DOHH2 (cell line): Measurements from ENCODE around the gene RBBP8NL.

Experiments
- EZH2phosphoT487 ChIP-seq: fragments of 200-600 bp; sonication (generic); IDR thresholded peaks from 2 replicates; pipeline ENCODE4 v1.6.1; 2017; ENCODE audit warnings: borderline replicate concordance, mild to moderate bottlenecking, antibody characterized with exemption, low read length, moderate library complexity, mixed read lengths
- TF ChIP-seq, protein P1 (sequence below): fragments of 200-600 bp; sonication (generic); IDR thresholded peaks from one replicate; pipeline ENCODE4 v1.5.1; 2014; ENCODE audit warnings: antibody characterized with exemption, mild to moderate bottlenecking, low read depth, low read length; ENCODE audit not compliant: poor library complexity, severe bottlenecking

DNA sequence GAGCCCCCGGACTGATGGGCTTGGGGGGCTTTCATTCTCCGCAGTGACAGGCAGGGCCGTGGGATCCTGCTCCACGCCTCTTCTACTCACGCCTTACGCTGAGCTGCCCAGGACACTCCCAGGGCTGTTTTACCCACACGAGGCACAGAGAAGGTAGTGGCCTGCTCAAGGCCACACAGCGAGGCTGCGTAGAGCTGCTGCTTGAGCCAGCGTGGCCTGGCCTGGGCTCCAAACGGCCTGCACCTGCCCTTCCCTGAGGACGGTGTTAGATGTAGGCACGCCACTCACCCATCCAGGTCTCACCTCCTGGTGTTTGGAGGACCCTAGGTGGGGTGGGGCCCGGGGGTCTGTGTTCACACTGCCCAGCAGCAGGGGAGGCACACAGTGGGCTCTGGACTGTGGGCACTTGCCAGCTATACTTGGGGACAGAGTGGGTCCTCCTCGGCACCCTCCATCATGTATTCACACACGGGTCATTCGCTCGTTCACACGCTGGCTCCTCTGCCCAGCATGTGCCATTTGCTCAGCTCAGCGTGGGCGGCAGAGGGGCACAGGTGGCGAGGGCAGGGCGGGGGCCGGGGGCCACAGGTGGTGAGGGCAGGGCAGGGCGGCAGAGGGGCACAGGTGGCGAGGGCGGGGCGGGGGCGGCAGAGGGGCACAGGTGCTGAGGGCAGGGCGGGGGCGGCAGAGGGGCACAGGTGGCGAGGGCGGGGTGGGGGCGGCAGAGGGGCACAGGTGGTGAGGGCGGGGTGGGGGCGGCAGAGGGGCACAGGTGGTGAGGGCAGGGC is 18.4 kb upstream of the RBBP8NL start:
- TF ChIP-seq, protein P1, sequence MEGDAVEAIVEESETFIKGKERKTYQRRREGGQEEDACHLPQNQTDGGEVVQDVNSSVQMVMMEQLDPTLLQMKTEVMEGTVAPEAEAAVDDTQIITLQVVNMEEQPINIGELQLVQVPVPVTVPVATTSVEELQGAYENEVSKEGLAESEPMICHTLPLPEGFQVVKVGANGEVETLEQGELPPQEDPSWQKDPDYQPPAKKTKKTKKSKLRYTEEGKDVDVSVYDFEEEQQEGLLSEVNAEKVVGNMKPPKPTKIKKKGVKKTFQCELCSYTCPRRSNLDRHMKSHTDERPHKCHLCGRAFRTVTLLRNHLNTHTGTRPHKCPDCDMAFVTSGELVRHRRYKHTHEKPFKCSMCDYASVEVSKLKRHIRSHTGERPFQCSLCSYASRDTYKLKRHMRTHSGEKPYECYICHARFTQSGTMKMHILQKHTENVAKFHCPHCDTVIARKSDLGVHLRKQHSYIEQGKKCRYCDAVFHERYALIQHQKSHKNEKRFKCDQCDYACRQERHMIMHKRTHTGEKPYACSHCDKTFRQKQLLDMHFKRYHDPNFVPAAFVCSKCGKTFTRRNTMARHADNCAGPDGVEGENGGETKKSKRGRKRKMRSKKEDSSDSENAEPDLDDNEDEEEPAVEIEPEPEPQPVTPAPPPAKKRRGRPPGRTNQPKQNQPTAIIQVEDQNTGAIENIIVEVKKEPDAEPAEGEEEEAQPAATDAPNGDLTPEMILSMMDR: no peak
- no peak for TF ChIP-seq EZH2phosphoT487
